Left lung (tissue), 10 donors: Measurements from ENCODE around the gene IL19. TPM values are rescaled to one million over a fixed set of nuclear protein-coding genes. Genes with fewer than 3 reads are reported as not detected.

ENCODE experiments used
- ATAC-seq: fragments of 200-7000 bp; cut with Tn5 transposase; one replicate; pipeline ENCODE4 v1.9.1; 2020; ENCODE audit warnings: moderate library complexity
- DNase-seq, 4 donors: peaks; one replicate each; pipeline ENCODE4 v3.0.0-alpha.2; 2013 to 2020
- H3K27ac ChIP-seq, 2 donors: fragments of 200-600 bp; sonication (generic) in 1 of 2; one replicate each; pipeline versions ENCODE4 v1.5.0 to v1.8.0; 2020 to 2021
- H3K27me3 ChIP-seq, 2 donors: fragments of 200-600 bp; sonication (generic) in 1 of 2; one replicate each; pipeline versions ENCODE4 v1.5.0 to v1.8.0; 2020 to 2021
- H3K36me3 ChIP-seq, 2 donors: fragments of 200-600 bp; sonication (generic) in 1 of 2; one replicate each; pipeline versions ENCODE4 v1.5.0 to v1.8.0; 2020 to 2021
- H3K4me1 ChIP-seq, 2 donors: fragments of 200-600 bp; one replicate each; pipeline ENCODE4 v1.8.0; 2021
- H3K4me3 ChIP-seq, 2 donors: fragments of 200-600 bp; sonication (generic) in 1 of 2; one replicate each; pipeline versions ENCODE4 v1.5.0 to v1.8.0; 2020 to 2021; ENCODE audit warnings: mild to moderate bottlenecking in 1 of 2
- H3K9me3 ChIP-seq, 2 donors: fragments of 200-600 bp; sonication (generic) in 1 of 2; one replicate each; pipeline versions ENCODE4 v1.5.0 to v1.8.0; 2020 to 2021
- CTCF ChIP-seq, 2 donors: fragments of 200-600 bp; sonication (generic) in 1 of 2; IDR thresholded peaks; one replicate each; pipeline versions ENCODE4 v1.5.0 to v1.8.0; 2021; ENCODE audit warnings: antibody characterized with exemption in 2 of 2
- intact Hi-C, 2 donors: fragments of 100-400 bp; cut with DNase I; formaldehyde crosslinking; loops; one replicate each; pipeline versions ENCODE4 v1.11.2 to v1.14.2; 2022
- polyA plus RNA-seq, 6 donors: library from polyadenylated mRNA; unstranded; fragments of 120-200 nt; gene quantifications; one replicate each; pipeline ENCODE4 v1.2.1, GENCODE V29; 2013; ENCODE audit not compliant: insufficient read length in 6 of 6
- total RNA-seq, 2 donors: library from RNA; stranded (reverse); fragmentation: NEBNext Ultra II Directional; extraction: Animal tissue kit (Norgen Biotek cat#: 25700); gene quantifications; one replicate each; pipeline ENCODE4 v1.2.1, GENCODE V29; 2021
- donor health status: DM: no; HTN: yes; CAD: no.
- donor health status: DM: no; HTN: no; CAD: no.

IL19 gene
- total and polyA plus RNA-seq, 8 donors, result not detected

- Histone ChIP-seq H3K9me3 (no peaks in the 10 kb centered on the region), H3K27ac (no peak overlapping the region), H3K4me1 (peaks cover 10 to 60% of the 10 kb centered on the region in 2 donors), H3K36me3 (peaks cover 5 to 68% of the 10 kb centered on the region in 2 donors), H3K27me3 (no peaks in the 10 kb centered on the region), H3K4me3 (no peak overlapping the region)
- no peak for DNase-seq
- no peak for TF ChIP-seq CTCF (IDR thresholded peaks at IDR 0.05)
- intact Hi-C loops, result no loop called here
- ATAC-seq, result no peak
Observed at GRCh38 chr1:206735553-206736031, 35.0 kb upstream of the IL19 start.

GRCh38 chr1:206736878-206737728 lies 33.5 kb upstream of the IL19 start:
- no peak for ATAC-seq
- no peak overlapping the region for H3K4me3 ChIP-seq
- no peak overlapping the region for H3K27ac ChIP-seq
- peaks cover 10 to 60% of the 10 kb centered on the region in 2 donors for H3K4me1 ChIP-seq
- no peaks in the 10 kb centered on the region for H3K27me3 ChIP-seq
- no peak for DNase-seq
- H3K9me3 ChIP-seq, result no peaks in the 10 kb centered on the region
- H3K36me3 ChIP-seq, result peaks cover 5 to 53% of the 10 kb centered on the region in 2 donors
- TF ChIP-seq CTCF (IDR thresholded peaks at IDR 0.05), result no peak
- intact Hi-C loops, result no loop called here

GRCh38 chr1:206737729-206738201 lies 32.8 kb upstream of the IL19 start:
- no peaks in the 10 kb centered on the region for H3K9me3 ChIP-seq
- peaks cover 2 to 47% of the 10 kb centered on the region in 2 donors for H3K36me3 ChIP-seq
- H3K27ac ChIP-seq, result no peak overlapping the region
- ATAC-seq (no peak), DNase-seq (no peak)
- H3K4me3 ChIP-seq, result no peak overlapping the region
- peaks cover 10 to 60% of the 10 kb centered on the region in 2 donors for H3K4me1 ChIP-seq
- intact Hi-C loops, result no loop called here
- no peak for TF ChIP-seq CTCF (IDR thresholded peaks at IDR 0.05)
- H3K27me3 ChIP-seq, result no peaks in the 10 kb centered on the region

GRCh38 chr1:206738370-206739366 lies 31.9 kb upstream of the IL19 start:
- no peak overlapping the region for H3K4me3 ChIP-seq
- no peak overlapping the region for H3K27ac ChIP-seq
- intact Hi-C loops, result no loop called here
- H3K27me3 ChIP-seq, result no peaks in the 10 kb centered on the region
- H3K9me3 ChIP-seq, result no peaks in the 10 kb centered on the region
- peak; percentile 56 for ATAC-seq
- peaks cover 0 to 38% of the 10 kb centered on the region in 2 donors for H3K36me3 ChIP-seq
- DNase-seq, result no peak
- TF ChIP-seq CTCF (IDR thresholded peaks at IDR 0.05), result peak in 1 of 2 donors; percentile 21
- H3K4me1 ChIP-seq, result peaks cover 10 to 60% of the 10 kb centered on the region in 2 donors
